Fibroblast of upper back skin (primary cell): Measurements from ENCODE around the gene CEP112.

Experiments
- DNase-seq: peaks from one replicate; pipeline ENCODE4 v3.0.0-alpha.2; 2013

Gene CEP112

DNA sequence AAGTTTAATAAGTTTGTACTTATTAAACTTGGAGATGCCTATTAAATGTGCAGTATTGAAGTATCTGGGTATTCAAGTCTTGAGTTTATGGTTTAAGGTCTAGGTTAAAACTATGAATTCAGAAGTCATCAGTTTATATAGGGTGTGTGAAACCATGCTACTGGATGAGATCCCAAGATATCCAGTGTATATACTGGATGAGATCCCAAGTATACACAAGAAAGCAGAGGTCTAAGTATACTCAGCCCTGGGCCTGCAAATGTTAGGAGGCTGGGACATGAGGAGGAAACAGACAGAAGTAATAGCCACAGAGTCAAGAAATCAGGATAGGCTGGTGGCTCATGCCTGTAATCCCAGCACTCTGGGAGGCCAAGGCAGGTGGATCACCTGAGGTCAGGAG is 436.1 kb downstream of the CEP112 start:
- DNase-seq = no peak

DNA sequence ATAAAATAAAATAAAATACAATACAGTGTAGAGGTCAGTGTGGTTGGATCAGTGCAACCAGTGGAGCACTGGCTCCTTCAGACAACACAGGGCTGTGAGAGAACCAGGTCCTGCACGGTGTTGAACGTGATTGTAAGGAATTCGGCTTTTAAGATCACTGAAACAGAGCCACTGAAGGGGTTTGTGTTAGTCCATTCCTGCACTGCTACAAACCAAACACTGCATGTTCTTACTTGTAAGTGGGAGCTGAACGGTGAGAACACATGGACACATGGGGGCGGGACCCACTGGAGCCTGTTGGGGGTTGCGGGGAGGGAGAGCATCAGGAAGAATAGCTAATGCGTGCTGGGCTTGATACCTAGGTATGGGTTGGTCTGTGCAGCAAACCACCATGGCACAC is 437.3 kb downstream of the CEP112 start:
- DNase-seq = no peak

DNA sequence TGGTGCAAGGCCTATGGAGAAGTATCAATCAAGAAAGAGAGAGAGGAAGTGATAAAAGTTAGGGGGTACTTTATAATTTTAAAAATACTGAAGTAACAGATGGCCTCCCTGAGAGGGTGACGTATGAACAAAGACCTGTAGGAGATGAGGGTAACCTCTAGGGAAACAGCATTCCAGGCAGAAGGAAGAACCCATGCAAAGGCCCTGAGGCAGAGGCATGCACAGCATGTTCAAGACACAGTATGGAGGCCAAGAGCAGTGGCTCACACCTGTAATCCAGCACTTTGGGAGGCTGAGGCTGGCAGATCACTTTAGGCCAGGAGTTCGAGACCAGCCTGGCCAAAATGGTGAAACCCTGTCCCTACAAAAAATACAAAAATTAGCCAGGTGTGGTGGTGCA is 437.9 kb downstream of the CEP112 start:
- DNase-seq = no peak

DNA sequence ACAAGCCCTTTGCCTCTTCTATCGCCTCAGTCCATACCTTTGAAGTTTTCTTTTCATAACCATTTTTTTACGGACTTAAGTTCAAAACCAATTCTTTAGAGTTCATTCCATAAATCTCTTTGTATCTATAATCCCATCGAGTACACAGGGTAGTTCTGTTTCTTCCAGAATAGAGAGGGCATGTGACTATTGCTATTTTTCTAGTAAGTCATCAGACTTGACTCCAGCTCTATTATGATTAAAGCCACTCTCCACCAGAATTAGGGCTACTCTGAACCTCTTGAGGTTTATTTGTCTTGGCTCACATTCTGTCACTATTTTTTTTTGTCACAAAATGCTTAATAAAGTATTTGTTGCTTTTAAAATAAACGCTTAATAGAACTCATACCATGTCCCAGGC is 438.6 kb downstream of the CEP112 start:
- DNase-seq = no peak

- no peak for DNase-seq
Measured at GRCh38 chr17:65751263-65751662, 440.7 kb downstream of the CEP112 start.

DNA sequence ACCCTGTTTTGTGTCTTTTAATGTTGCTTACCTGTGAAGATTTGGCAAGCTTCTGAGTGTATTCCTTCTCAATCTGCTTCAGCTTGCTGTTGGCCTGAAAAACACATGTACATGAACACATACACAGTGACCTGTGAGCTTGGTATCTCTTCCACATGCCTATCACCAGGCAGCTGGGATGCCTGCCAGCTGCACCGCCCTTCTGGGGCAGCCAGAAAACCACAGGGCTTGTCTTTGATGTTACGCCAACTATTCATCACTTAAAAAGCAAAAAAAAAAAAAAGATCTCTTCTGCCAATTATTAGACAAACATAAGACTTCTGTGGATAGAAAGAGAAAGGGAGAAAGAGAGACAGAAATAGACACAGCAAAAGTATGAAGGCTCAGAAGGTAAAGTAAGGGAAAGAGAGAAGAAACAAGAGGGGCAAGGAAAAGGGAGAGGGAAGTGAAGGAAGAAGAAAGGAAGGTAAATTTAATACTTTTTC is 441.3 kb downstream of the CEP112 start:
- peak; percentile 95 for DNase-seq

DNA sequence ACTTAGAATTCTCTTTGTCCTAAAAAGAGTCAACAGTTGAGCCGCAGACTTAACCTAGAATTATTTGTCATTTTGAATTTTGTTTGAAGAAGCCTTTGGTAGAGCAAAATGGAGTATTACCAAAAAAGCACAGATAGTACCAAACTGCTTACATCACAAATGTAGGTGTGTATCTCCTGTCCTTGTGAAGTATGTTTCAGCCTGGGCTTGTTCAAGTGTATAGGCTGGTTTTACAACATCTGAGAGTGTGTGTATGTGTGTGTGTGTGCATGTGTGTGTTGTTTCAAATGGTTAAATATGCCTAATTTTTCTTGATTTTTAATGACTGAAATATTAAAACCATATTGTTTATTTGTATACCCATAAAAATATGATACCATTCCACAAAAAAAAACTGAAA is 441.8 kb downstream of the CEP112 start:
- DNase-seq = no peak

GRCh38 chr17:65749479-65749878 is 442.5 kb downstream of the CEP112 start:
- DNase-seq = peak; percentile 17

- DNase-seq = no peak
Measured at GRCh38 chr17:65745241-65745640, 446.7 kb downstream of the CEP112 start.

- DNase-seq = peak; percentile 55
Measured at GRCh38 chr17:65743308-65743655, 448.7 kb downstream of the CEP112 start.

GRCh38 chr17:65742403-65743307 is 449.3 kb downstream of the CEP112 start:
- peak; percentile 91 for DNase-seq

DNA sequence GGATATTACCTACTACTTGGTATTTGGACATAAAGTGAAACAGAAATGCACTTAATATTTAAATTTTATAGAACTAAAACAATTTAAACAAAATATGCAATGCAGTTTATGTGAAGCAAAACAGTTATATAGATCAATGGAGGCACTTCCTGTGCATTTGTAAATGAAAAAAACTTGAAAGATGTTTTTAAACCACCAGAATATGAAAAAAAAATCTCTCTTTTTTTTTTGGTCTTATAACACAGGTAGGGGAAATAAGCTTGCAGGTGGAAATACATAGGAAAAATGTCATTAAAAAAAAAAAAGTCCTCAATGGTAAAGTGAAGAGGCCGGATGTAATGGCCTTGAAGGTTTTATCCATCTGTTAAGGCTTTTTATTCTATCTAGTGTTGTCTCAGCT is 450.2 kb downstream of the CEP112 start:
- DNase-seq = no peak

- DNase-seq = no peak
Measured at GRCh38 chr17:65739034-65739433, 452.9 kb downstream of the CEP112 start.

DNA sequence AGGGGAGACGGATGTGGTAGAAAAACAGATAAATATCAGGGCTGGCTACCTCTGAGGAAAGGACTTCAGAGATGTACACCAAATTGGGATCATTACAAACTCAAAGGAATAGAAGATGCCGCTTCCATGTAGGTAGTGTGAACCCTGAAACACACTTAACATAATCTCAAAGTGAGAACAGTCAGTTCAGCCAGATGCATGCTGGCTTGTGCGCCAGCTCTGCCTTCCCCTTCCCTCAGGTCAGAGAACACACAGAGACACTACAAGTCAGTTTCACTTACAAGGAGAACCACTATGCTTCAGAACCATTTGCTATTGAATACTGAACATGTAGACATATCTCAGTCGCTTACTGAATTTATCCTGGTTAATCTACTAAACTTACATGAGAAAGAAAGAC is 454.5 kb downstream of the CEP112 start:
- no peak for DNase-seq

DNA sequence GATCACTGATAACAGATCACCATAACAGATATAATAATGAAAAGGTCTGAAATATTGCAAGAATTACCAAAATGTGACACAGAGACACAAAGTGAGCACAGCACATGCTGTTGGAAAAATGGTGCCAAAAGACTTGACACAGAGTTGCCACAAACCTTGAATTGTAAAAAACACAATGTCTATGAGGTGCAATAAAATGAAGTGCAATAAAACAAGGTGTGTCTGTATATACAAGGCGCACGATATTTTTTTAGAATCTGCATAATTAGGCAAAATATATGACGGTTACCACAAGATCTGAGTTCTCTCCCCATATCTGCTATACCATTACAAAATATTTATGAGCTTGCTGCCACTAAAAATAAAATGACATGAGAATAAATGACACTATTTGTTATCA is 458.6 kb downstream of the CEP112 start:
- no peak for DNase-seq

DNA sequence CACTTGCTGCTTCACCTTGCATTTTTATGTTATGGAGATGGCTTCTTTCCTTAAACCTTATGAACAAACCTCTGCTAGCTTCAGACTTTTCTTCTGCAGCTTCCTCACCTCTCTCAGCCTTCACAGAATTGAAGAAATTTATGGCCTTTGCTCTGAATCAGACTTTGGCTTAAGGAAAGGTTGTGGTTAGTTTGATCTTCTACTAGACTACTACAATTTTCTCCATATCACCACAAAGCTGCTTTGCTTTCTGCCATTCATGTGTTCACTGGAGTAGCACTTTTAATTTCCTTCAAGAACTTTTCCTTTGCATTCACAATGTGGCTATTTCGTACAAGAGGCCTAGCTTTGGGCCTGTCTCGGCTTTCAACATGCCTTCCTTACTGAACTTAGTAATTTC is 459.3 kb downstream of the CEP112 start:
- peak; percentile 20 for DNase-seq

DNA sequence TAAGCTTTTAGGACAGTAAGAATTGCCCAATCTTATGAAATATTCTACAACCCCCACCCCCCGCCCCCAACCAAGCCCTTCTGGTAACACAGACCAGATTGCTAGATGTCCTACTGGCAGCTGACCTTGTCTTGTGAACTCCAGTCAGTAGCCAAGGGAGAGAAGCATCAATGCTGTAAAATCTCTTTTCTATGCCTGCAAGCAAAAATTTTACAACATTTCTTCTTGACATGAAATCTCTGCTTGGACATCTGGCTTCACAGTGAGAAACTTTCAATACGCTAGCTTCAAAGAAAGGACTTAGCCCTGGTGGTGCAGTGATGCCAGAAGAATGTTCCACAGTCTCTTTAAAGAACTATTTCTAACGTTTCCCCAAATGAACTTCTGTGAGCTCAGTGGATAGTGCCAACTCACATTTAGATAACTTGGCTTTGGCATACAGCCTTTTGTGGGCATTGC is 461.2 kb downstream of the CEP112 start:
- peak; percentile 47 for DNase-seq

DNA sequence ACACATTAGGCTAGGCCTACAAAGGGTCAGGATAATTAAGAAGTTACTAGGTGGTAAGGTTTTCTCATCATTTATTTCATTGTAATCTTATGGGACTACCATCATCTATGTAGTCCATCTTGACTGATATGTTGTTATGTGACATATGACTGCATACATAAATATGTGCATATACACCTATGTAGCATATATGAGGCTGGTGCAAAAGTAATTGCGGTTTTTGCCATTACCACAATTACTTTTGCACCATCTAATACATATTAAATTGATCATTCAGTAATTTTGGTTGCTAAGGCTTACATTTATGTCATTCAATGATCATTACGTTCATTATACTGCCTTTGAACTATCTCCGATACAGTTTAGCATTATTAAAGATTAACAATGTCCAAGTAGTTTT is 462.7 kb downstream of the CEP112 start:
- DNase-seq = no peak

- DNase-seq = no peak
Measured at GRCh38 chr17:65727832-65728231, 464.1 kb downstream of the CEP112 start.

- DNase-seq = no peak
Measured at GRCh38 chr17:65727246-65727645, 464.7 kb downstream of the CEP112 start.

- DNase-seq = peak; percentile 15
Measured at GRCh38 chr17:65723431-65724151, 468.3 kb downstream of the CEP112 start.

- DNase-seq = no peak
Measured at GRCh38 chr17:65718601-65719000, 473.3 kb downstream of the CEP112 start.

GRCh38 chr17:65712383-65713267 is 479.3 kb downstream of the CEP112 start:
- no peak for DNase-seq
